OCI-LY1 (cell line): ENCODE results near the gene TMEM98.

Source experiments
- H2AFZ ChIP-seq: fragments of 200-600 bp; sonication (generic), shearing (Covaris generic); 2 replicates; pipeline ENCODE4 v1.6.0; 2014; ENCODE audit warnings: antibody characterized with exemption, mild to moderate bottlenecking, low read length
- H3F3A ChIP-seq: fragments of 200-600 bp; sonication (generic), shearing (Covaris generic); 2 replicates; pipeline ENCODE4 v1.6.0; 2014; ENCODE audit warnings: mild to moderate bottlenecking, antibody characterized with exemption, low read length, moderate library complexity; ENCODE audit not compliant: insufficient read depth
- H3K27ac ChIP-seq: fragments of 200-600 bp; sonication (generic); 2 replicates; pipeline ENCODE4 v1.5.1; 2014; ENCODE audit warnings: low read length, mixed run types, mild to moderate bottlenecking, low read depth; ENCODE audit not compliant: poor library complexity, severe bottlenecking
- H3K27me3 ChIP-seq: fragments of 200-600 bp; sonication (generic); 2 replicates; pipeline ENCODE4 v1.6.0; 2014; ENCODE audit warnings: antibody characterized with exemption, mild to moderate bottlenecking, low read length, moderate library complexity; ENCODE audit not compliant: insufficient read depth
- H3K36me3 ChIP-seq: fragments of 200-600 bp; sonication (generic); 2 replicates; pipeline ENCODE4 v1.6.1; 2014; ENCODE audit warnings: mild to moderate bottlenecking, antibody characterized with exemption, low read length, moderate library complexity, mixed read lengths; ENCODE audit not compliant: insufficient read depth
- H3K4me1 ChIP-seq: fragments of 200-600 bp; sonication (generic); 2 replicates; pipeline ENCODE4 v1.5.1; 2014; ENCODE audit warnings: mild to moderate bottlenecking, low read length, moderate library complexity; ENCODE audit not compliant: insufficient read depth, severe bottlenecking
- H3K4me2 ChIP-seq: fragments of 200-600 bp; sonication (generic), shearing (Covaris generic); 2 replicates; pipeline ENCODE4 v1.6.1; 2014; ENCODE audit warnings: low read length
- H3K4me3 ChIP-seq: fragments of 200-600 bp; sonication (generic); 2 replicates; pipeline ENCODE4 v1.5.1; 2014; ENCODE audit warnings: low read length, low read depth, mild to moderate bottlenecking, mixed read lengths; ENCODE audit not compliant: poor library complexity, severe bottlenecking
- H3K79me2 ChIP-seq: fragments of 200-600 bp; shearing (Covaris generic); 2 replicates; pipeline ENCODE4 v1.6.1; 2016; ENCODE audit warnings: mixed run types, low read length, mixed read lengths; ENCODE audit not compliant: insufficient read depth
- H3K9ac ChIP-seq: fragments of 200-600 bp; sonication (generic), shearing (Covaris generic); 2 replicates; pipeline ENCODE4 v1.6.1; 2014; ENCODE audit warnings: mild to moderate bottlenecking, low read length, mixed read lengths
- H3K9me2 ChIP-seq: fragments of 200-600 bp; sonication (generic), shearing (Covaris generic); 2 replicates; pipeline ENCODE4 v1.6.1; 2014; ENCODE audit warnings: low read depth, mild to moderate bottlenecking, low read length, mixed read lengths
- H3K9me3 ChIP-seq: fragments of 200-600 bp; shearing (Covaris generic); 2 replicates; pipeline ENCODE4 v1.6.1; 2014; ENCODE audit warnings: low read length, mixed read lengths
- H4K20me1 ChIP-seq: fragments of 200-600 bp; sonication (generic), shearing (Covaris generic); 2 replicates; pipeline ENCODE4 v1.6.0; 2016; ENCODE audit warnings: mild to moderate bottlenecking, low read length; ENCODE audit not compliant: insufficient read depth
- CTCF ChIP-seq: fragments of 200-600 bp; sonication (generic), shearing (Covaris generic); IDR thresholded peaks from 2 replicates; pipeline ENCODE4 v1.5.1; 2017; ENCODE audit warnings: mild to moderate bottlenecking, antibody characterized with exemption, low read length, moderate library complexity, mixed read lengths
- EZH2 ChIP-seq: fragments of 200-600 bp; sonication (generic), shearing (Covaris generic); IDR thresholded peaks from 2 replicates; pipeline ENCODE4 v1.8.0; 2017; ENCODE audit warnings: borderline replicate concordance, mixed run types, mild to moderate bottlenecking, antibody characterized with exemption, low read length, moderate library complexity, mixed read lengths

The TMEM98 gene

GRCh38 chr17:32927724-32928585, at the start of gene TMEM98:
Gene TMEM98, plus strand, starts transcription at chr17:32928153. Its CDS starts 3,376 bp downstream, at chr17:32931529.
- Histone ChIP-seq H3K9me2 (no peaks in the 10 kb centered on the region), H3K36me3 (no peaks in the 10 kb centered on the region), H3K9ac (no peak within 1 kb of the TSS), H3K4me1 (no peaks in the 10 kb centered on the region), H3K79me2 (no peaks in the 10 kb centered on the region), H3K4me2 (no peak within 1 kb of the TSS), H2AFZ (no peak within 1 kb of the TSS), H3K27ac (no peak within 1 kb of the TSS), H3K9me3 (no peaks in the 10 kb centered on the region), H3K4me3 (no peak within 1 kb of the TSS), H3K27me3 (no peaks in the 10 kb centered on the region), H4K20me1 (no peaks in the 10 kb centered on the region), H3F3A (no peaks in the 10 kb centered on the region)
- TF ChIP-seq EZH2 (no peak), CTCF (no peak)

GRCh38 chr17:32878211-32878610, 49.7 kb upstream of the TMEM98 start:
- no peaks in the 10 kb centered on the region for H3K9me3 ChIP-seq
- H3K9me2 ChIP-seq = no peaks in the 10 kb centered on the region
- no peaks in the 10 kb centered on the region for H3K79me2 ChIP-seq
- no peaks in the 10 kb centered on the region for H4K20me1 ChIP-seq
- H3K36me3 ChIP-seq = no peaks in the 10 kb centered on the region
- H3K4me2 ChIP-seq = no peak overlapping the region
- no peak overlapping the region for H3K4me3 ChIP-seq
- H3K9ac ChIP-seq = no peak overlapping the region
- H3K4me1 ChIP-seq = peaks cover 7% of the 10 kb centered on the region
- H3K27ac ChIP-seq = no peak overlapping the region
- no peaks in the 10 kb centered on the region for H3F3A ChIP-seq
- no peak overlapping the region for H2AFZ ChIP-seq
- no peaks in the 10 kb centered on the region; the same call in 1 of the 2 replicates for H3K27me3 ChIP-seq
- TF ChIP-seq EZH2 (no peak), CTCF (no peak)

GRCh38 chr17:32879134-32879533, 48.8 kb upstream of the TMEM98 start:
- Histone ChIP-seq H3K79me2 (no peaks in the 10 kb centered on the region), H3K36me3 (no peaks in the 10 kb centered on the region), H3K9me3 (no peaks in the 10 kb centered on the region), H3K4me3 (no peak overlapping the region), H3K4me2 (no peak overlapping the region), H3K4me1 (peaks cover 7% of the 10 kb centered on the region), H3K27ac (no peak overlapping the region), H4K20me1 (no peaks in the 10 kb centered on the region), H3K9me2 (no peaks in the 10 kb centered on the region), H3F3A (no peaks in the 10 kb centered on the region), H2AFZ (no peak overlapping the region), H3K27me3 (no peaks in the 10 kb centered on the region; the same call in 1 of the 2 replicates), H3K9ac (no peak overlapping the region)
- no peak for TF ChIP-seq CTCF
- no peak for TF ChIP-seq EZH2
